ENCODE data around the gene ZSWIM1.

Gene ZSWIM1

GRCh38 chr20:45933266-45934045, 52.4 kb downstream of the ZSWIM1 start:
- peak; percentile 36 for DNase-seq

GRCh38 chr20:45934046-45934585, 53.1 kb downstream of the ZSWIM1 start:
- DNase-seq, result peak; percentile 64

Measured in stimulated activated naive CD4-positive, alpha-beta T cell treated with Interleukin-2 at 50 U/mL for 16 hours (primary cell).